ENCODE measurements around the gene SOCS4. TPM values are rescaled to one million over a fixed set of nuclear protein-coding genes. Genes with fewer than 3 reads are reported as not detected.
A peak's percentile ranks its signal among the peaks of the same experiment; 100 is the strongest.
"Not testable (repeated sequence)": the region's sequence is repeated elsewhere in the genome, so short reads cannot be mapped to it uniquely, and the experiment has no call there.

The SOCS4 gene
- total RNA-seq, 4 donors from 2014 or later: 6.4 to 17.3 (median 12.1) TPM

DNA sequence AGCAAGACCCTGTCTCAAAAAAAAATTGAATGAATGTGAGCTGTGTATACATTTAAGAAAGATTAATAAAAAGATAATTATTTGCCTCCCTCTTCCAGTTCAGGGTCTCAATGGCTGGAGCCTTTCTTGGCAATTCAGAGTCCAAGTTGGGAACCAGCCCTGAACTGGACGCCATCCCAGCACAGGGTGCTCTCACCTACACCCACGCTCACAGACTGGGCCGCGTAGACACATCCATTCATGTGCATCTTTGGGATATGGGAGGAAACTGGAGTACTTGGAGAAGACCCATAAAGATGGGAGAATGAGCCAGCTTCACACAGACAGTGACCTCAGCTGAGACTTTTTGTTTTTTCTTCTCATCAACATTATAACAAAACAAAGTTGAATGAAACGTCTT, 30.9 kb downstream of the SOCS4 start:
- H3K4me1 ChIP-seq: peaks cover 10 to 35% (median 16%) of the 10 kb centered on the region in 4 donors
- TF ChIP-seq, protein P1, sequence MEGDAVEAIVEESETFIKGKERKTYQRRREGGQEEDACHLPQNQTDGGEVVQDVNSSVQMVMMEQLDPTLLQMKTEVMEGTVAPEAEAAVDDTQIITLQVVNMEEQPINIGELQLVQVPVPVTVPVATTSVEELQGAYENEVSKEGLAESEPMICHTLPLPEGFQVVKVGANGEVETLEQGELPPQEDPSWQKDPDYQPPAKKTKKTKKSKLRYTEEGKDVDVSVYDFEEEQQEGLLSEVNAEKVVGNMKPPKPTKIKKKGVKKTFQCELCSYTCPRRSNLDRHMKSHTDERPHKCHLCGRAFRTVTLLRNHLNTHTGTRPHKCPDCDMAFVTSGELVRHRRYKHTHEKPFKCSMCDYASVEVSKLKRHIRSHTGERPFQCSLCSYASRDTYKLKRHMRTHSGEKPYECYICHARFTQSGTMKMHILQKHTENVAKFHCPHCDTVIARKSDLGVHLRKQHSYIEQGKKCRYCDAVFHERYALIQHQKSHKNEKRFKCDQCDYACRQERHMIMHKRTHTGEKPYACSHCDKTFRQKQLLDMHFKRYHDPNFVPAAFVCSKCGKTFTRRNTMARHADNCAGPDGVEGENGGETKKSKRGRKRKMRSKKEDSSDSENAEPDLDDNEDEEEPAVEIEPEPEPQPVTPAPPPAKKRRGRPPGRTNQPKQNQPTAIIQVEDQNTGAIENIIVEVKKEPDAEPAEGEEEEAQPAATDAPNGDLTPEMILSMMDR (IDR thresholded peaks at IDR 0.05): no peak
- TF ChIP-seq EP300 (IDR thresholded peaks at IDR 0.05; ENCODE audit: low read depth) (no peak), POLR2A (IDR thresholded peaks at IDR 0.05) (no peak), POLR2AphosphoS5 (IDR thresholded peaks at IDR 0.05) (no peak)
- intact Hi-C loops (cut with DNase I; ENCODE audit: low total_unique reads) (no loop called here), in situ Hi-C loops (cut with MboI; ENCODE audit: low pct_ligation_motif_present in 1 of 4, low pct_unique_long_range_greater_than_20kb in 1 of 4, low sequenced_read_pairs in 3 of 4) (no loop called here)
- WGBS, 2 donors (ENCODE audit: low coverage in 1 of 2): 83 to 84% methylated on average over 1 to 5 of the region's 5 CpGs
- H3K36me3 ChIP-seq: peaks cover 0 to 7% (median 1%) of the 10 kb centered on the region in 4 donors
- H3K4me3 ChIP-seq: no peak overlapping the region
- H3K27ac ChIP-seq: no peak overlapping the region
- no peaks in the 10 kb centered on the region for H3K9me3 ChIP-seq
- DNase-seq: no peak
- H3K27me3 ChIP-seq: no peaks in the 10 kb centered on the region

DNA sequence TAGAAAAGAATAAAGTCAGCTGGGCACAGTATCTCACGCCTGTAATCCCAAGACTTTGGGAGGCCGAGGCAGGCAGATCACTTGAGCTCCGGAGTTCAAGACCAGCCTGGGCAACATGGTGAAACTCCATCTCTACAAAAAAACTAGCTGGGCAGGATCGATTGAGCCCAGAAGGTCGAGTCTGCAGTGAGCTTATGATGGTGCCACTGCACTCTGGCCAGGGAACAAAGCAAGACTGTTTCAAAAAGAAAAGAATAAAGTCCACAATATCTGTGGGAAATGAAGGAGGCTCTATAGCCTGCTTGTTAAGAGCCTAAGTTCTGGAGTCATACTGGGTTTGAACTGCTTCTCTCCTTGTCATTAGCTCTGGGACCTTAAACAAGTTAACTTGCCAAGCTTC, 32.3 kb downstream of the SOCS4 start:
- H3K4me1 ChIP-seq: peaks cover 3 to 22% (median 8%) of the 10 kb centered on the region in 4 donors
- no peak overlapping the region for H3K4me3 ChIP-seq
- no peak overlapping the region for H3K27ac ChIP-seq
- H3K27me3 ChIP-seq: no peaks in the 10 kb centered on the region
- H3K9me3 ChIP-seq: no peaks in the 10 kb centered on the region
- 93% methylated on average over 4 to 5 of the region's 5 CpGs for WGBS, 2 donors (ENCODE audit: low coverage in 1 of 2)
- no peak for DNase-seq
- intact Hi-C loops (cut with DNase I; ENCODE audit: low total_unique reads): no loop called here
- in situ Hi-C loops (cut with MboI; ENCODE audit: low pct_ligation_motif_present in 1 of 4, low pct_unique_long_range_greater_than_20kb in 1 of 4, low sequenced_read_pairs in 3 of 4): no loop called here
- no peak for TF ChIP-seq POLR2A (IDR thresholded peaks at IDR 0.05)
- TF ChIP-seq EP300 (IDR thresholded peaks at IDR 0.05; ENCODE audit: low read depth): no peak
- no peak for TF ChIP-seq POLR2AphosphoS5 (IDR thresholded peaks at IDR 0.05)
- TF ChIP-seq, protein P1 (IDR thresholded peaks at IDR 0.05): no peak
- H3K36me3 ChIP-seq: peaks cover 0 to 15% (median 7%) of the 10 kb centered on the region in 4 donors

DNA sequence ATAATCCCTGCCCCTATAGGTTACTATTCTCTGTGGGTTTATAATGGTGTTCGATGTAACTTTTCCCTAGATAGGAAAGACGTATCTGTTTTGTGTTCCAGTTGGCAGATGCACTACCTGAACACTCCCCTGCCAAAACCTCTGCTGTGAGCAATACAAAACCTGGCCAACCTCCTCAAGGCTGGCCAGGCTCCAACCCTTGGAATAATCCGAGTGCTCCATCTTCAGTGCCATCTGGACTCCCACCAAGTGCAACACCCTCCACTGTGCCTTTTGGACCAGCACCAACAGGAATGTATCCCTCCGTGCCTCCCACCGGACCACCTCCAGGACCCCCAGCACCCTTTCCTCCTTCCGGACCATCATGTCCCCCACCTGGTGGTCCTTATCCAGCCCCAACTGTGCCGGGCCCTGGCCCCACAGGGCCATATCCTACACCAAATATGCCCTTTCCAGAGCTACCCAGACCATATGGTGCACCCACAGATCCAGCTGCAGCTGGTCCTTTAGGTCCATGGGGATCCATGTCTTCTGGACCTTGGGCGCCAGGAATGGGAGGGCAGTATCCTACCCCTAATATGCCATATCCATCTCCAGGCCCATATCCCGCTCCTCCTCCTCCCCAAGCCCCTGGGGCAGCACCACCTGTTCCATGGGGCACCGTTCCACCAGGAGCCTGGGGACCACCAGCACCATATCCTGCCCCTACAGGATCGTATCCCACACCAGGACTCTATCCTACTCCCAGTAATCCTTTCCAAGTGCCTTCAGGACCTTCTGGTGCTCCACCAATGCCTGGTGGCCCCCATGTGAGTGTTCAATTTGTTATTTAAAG, 35.7 kb downstream of the SOCS4 start:
- TF ChIP-seq POLR2AphosphoS5 (IDR thresholded peaks at IDR 0.05) (no peak), POLR2A (IDR thresholded peaks at IDR 0.05) (no peak), EP300 (IDR thresholded peaks at IDR 0.05; ENCODE audit: low read depth) (no peak)
- TF ChIP-seq, protein P1 (IDR thresholded peaks at IDR 0.05): no peak
- in situ Hi-C loops (cut with MboI; ENCODE audit: low pct_ligation_motif_present in 1 of 4, low pct_unique_long_range_greater_than_20kb in 1 of 4, low sequenced_read_pairs in 3 of 4) (no loop called here), intact Hi-C loops (cut with DNase I; ENCODE audit: low total_unique reads) (no loop called here)
- H3K27me3 ChIP-seq: no peaks in the 10 kb centered on the region
- peak overlapping the region in 2 of 4 donors; percentile 7 to 26 for H3K27ac ChIP-seq
- peaks cover 0 to 6% (median 4%) of the 10 kb centered on the region in 4 donors for H3K4me1 ChIP-seq
- no peak overlapping the region for H3K4me3 ChIP-seq
- 64 to 89% methylated on average over 2 to 11 of the region's 11 CpGs for WGBS, 2 donors (ENCODE audit: low coverage in 1 of 2)
- H3K36me3 ChIP-seq: peaks cover 0 to 26% (median 12%) of the 10 kb centered on the region in 4 donors
- H3K9me3 ChIP-seq: no peaks in the 10 kb centered on the region
- no peak for DNase-seq

DNA sequence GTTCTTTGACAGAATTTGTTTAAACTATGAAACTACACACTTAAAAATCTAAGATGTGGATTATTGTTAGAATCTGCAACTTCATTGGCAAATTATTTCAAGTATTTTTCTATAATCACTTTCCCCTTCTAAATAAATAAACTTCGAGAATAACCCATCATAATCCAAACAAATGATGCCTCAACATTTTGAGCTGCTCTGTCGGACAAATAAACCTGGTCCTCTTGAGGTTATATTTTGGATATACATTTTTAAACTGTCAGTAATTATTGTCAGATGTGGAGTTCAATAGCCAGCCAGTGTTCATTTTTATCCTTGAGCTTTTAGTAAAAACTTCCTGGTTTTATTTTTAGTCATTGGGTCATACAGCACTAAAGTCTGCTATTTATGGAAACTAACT, 37.9 kb downstream of the SOCS4 start:
- H3K4me1 ChIP-seq; in situ Hi-C loops (cut with MboI; ENCODE audit: low pct_ligation_motif_present in 1 of 4, low pct_unique_long_range_greater_than_20kb in 1 of 4, low sequenced_read_pairs in 3 of 4); H3K27me3 ChIP-seq; DNase-seq; H3K27ac ChIP-seq; intact Hi-C loops (cut with DNase I; ENCODE audit: low total_unique reads); H3K9me3 ChIP-seq; H3K4me3 ChIP-seq: not testable (repeated sequence)
- WGBS, 2 donors (ENCODE audit: low coverage in 1 of 2): 67 to 85% methylated on average over 2 of the region's 2 CpGs
- H3K36me3 ChIP-seq: peaks cover 0 to 26% (median 10%) of the 10 kb centered on the region in 4 donors

All from transverse colon (tissue), 4 donors.